Subcutaneous adipose tissue (tissue), 4 donors: ENCODE data around the gene IFIT1B. TPM values are rescaled to one million over a fixed set of nuclear protein-coding genes. Genes with fewer than 3 reads are reported as not detected.

Experiments used
- total RNA-seq, 4 donors: library from RNA; depleted of rRNA; stranded (reverse); fragments of >200 nt; gene quantifications; one replicate each; pipeline ENCODE4 v1.1.0, GENCODE V29; 2016
- TF ChIP-seq, protein P1 (sequence below): fragments of 450-650 bp; IDR thresholded peaks from one replicate; pipeline ENCODE4 v1.5.1; 2016; ENCODE audit warnings: low read depth, mild to moderate bottlenecking, control low read depth, antibody characterized with exemption, moderate library complexity

Gene IFIT1B
- total RNA-seq, 4 donors from 2014 or later: not detected

DNA sequence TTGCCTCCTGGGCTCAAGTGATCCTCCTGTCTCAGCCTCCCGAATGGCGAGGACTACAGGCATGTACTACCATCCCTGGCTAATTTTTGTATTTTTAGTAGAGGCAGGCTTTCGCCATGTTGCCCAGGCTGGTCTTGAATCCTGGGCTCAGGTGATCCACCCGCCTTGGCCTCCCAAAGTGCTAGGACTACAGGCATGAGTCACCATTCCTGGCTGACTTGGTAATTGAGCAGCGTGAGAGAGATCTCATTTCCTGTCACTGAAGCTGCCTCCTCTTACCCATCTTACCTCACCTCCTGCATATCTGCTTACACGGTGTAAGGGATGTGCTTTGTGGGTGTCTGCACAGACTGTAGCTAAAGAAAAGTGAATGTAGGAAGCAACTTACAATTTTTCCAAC lies 40.4 kb upstream of the IFIT1B start:
- TF ChIP-seq, protein P1, sequence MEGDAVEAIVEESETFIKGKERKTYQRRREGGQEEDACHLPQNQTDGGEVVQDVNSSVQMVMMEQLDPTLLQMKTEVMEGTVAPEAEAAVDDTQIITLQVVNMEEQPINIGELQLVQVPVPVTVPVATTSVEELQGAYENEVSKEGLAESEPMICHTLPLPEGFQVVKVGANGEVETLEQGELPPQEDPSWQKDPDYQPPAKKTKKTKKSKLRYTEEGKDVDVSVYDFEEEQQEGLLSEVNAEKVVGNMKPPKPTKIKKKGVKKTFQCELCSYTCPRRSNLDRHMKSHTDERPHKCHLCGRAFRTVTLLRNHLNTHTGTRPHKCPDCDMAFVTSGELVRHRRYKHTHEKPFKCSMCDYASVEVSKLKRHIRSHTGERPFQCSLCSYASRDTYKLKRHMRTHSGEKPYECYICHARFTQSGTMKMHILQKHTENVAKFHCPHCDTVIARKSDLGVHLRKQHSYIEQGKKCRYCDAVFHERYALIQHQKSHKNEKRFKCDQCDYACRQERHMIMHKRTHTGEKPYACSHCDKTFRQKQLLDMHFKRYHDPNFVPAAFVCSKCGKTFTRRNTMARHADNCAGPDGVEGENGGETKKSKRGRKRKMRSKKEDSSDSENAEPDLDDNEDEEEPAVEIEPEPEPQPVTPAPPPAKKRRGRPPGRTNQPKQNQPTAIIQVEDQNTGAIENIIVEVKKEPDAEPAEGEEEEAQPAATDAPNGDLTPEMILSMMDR: no peak

DNA sequence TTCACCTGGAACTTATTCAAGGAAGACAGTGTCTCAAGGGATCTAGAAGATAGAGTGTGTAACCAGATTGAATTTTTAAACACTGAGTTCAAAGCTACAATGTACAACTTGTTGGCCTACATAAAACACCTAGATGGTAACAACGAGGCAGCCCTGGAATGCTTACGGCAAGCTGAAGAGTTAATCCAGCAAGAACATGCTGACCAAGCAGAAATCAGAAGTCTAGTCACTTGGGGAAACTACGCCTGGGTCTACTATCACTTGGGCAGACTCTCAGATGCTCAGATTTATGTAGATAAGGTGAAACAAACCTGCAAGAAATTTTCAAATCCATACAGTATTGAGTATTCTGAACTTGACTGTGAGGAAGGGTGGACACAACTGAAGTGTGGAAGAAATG lies 39.1 kb upstream of the IFIT1B start:
- TF ChIP-seq, protein P1: no peak

DNA sequence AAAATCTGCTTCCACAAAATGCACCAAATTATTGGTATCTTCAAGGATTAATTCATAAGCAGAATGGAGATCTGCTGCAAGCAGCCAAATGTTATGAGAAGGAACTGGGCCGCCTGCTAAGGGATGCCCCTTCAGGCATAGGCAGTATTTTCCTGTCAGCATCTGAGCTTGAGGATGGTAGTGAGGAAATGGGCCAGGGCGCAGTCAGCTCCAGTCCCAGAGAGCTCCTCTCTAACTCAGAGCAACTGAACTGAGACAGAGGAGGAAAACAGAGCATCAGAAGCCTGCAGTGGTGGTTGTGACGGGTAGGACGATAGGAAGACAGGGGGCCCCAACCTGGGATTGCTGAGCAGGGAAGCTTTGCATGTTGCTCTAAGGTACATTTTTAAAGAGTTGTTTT lies 38.0 kb upstream of the IFIT1B start:
- TF ChIP-seq, protein P1: no peak

DNA sequence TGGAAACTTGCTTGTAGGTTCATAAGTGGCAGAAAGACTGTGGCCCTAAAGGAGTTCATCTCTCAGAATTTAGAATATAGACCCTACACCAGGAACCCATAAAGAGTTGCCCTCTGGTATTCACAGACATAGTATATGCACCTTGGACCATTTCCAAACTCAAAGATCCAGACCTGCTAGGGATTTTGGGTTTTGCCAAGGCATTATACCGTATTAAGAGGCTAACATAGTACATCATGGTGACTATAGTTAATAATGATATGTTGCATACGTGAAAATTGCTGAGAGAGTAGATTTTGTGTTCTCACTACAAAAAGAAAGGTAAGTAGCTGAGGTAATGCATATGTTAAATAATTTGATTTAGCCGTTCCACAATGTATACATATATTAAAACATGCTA lies 36.2 kb upstream of the IFIT1B start:
- TF ChIP-seq, protein P1: no peak

DNA sequence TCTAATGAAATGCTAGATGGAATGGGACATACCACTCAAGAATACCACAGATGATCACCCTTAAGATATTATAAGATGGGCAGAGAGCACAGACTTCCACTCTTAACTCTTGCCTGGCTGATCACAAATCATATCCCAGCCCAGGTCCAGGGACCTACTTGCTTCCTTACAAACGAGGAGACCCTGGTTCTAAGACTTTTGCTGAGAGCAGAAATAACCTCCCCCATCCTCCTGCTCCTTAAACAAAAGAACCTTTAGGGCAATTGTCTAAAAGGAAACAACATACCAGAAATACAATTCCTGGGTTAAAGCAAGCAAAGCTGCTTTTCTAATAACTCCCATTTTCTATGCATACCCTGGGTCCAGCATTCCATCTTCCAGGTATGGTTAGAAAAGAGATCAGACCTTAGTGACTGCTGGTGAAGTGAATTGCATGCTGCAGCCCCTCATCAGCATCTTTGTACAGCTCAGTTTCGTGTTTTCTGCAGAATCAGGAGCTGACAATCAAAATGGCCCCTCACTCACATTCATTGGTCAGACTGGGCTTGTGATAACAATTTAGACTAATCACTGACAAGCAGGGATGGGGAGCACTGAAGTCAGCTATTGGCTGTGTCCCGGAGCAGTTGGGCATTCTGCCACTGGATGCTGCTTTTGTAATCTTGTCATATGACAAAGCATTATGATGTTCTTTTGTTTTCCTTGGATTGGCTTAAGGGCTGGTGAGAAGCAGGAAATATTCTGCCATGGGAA lies 35.5 kb upstream of the IFIT1B start:
- TF ChIP-seq, protein P1: no peak

DNA sequence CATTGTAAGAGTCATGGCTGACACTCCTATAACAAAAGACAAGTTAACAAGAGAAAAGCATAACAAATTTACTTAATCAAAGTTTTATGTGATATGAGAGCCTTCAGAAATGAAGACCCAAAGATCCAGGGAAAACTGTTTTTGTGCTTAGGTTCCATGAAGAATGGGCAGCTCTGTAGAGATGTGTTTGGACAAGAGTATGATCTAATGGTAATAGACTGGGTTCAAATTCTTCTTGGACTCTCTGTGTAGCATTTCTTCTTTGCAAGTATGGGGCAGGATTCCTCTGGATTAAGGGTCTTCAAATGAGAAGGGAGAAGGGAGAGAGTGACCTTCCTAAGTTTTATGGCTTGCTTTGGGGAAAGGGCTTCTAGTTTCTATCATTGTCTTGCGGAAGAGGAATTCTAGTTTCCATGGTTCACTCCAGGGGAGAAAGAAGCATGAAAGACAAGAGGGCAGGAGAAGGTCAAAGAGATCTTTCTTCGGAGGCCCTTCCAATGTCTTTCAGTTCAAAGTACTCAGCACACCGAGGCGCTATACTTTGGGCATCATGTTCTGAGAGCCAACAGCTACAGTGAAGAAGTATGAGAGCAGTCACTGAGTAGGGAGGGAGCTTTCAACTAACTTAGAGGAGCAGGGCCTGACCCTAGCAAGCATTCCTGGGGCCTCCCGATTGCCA lies 34.6 kb upstream of the IFIT1B start:
- TF ChIP-seq, protein P1: no peak

DNA sequence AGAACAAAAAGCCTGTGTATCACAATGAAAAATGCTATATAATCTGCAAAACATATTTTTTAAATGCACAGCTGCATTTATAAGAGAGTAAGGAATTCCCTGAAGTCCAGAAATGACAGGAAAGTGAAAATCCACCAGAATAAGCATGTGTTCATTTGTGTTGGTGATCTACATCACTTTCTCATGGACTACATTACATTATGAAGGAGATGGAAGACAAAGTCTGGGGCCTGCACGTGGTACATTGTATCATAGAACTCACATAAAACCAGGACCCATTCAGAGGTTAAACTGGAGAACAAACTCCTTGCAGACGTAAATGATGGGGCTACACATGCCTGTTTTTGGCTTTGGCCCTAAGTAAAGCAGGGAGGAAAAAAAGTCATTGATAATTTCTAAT lies 33.7 kb upstream of the IFIT1B start:
- TF ChIP-seq, protein P1: no peak
